ENCODE measurements around the gene TXN. TPM values are rescaled to one million over a fixed set of nuclear protein-coding genes. Genes with fewer than 3 reads are reported as not detected.

The TXN gene
- total RNA-seq, 1 experiment from 2014 or later, result 280 TPM

DNA sequence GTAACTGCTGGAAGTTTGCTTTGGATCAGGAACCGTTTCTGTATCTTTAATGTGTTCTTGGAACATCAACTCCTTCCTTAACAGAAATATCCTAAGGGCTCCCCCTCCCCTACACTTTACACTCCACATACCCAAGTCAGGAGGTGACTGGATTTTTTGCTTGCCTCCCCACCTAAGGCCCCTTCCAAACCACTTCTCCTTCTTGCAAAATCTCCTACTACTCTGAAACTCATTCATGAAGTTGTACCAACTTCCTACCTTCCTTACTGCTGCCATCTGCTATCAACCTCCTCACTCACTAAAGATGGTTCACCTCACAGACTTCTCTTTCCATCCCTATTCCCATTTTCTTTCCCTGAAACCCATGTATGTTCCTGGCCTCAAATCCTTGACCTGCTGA is 16.1 kb downstream of the TXN start:
- H4K5ac ChIP-seq (ENCODE audit: insufficient read length, low read depth, low read length), result no peak overlapping the region
- no peak for DNase-seq
- no peak overlapping the region for H3T11ph ChIP-seq (ENCODE audit: low read length)
- no peaks in the 10 kb centered on the region for H3K79me2 ChIP-seq (ENCODE audit: insufficient read depth, low read length)
- Mint-ChIP-seq H3K27me3 (ENCODE audit: low read depth) (peaks cover 2% of the 10 kb centered on the region; the same call in 1 of the 2 replicates), H3K9me3 (peaks cover 10 to 12% of the 10 kb centered on the region in 2 experiments), H3K36me3 (ENCODE audit: insufficient read depth in 1 of 3, low read depth in 3 of 3) (peaks cover 7 to 29% (median 28%) of the 10 kb centered on the region in 3 experiments), H3K4me1 (peaks cover 9 to 10% of the 10 kb centered on the region in 2 experiments), H3K27ac (no peak overlapping the region), H3K4me3 (no peak overlapping the region)
- no peak overlapping the region for H2BK5ac ChIP-seq (ENCODE audit: insufficient read length, low read length)
- H3K27ac ChIP-seq (ENCODE audit: insufficient read length, low read depth, low read length), result no peak overlapping the region
- no peak overlapping the region for H2BK20ac ChIP-seq (ENCODE audit: low read depth, low read length, poor library complexity, severe bottlenecking)
- no peaks in the 10 kb centered on the region for H4K20me1 ChIP-seq (ENCODE audit: control insufficient read depth, insufficient read depth, insufficient read length)
- H3K23ac ChIP-seq (ENCODE audit: insufficient read length, low read depth, low read length), result no peak overlapping the region
- H3K23me2 ChIP-seq (ENCODE audit: insufficient read length, low read depth, low read length, poor library complexity, severe bottlenecking), result no peaks in the 10 kb centered on the region
- H3K56ac ChIP-seq (ENCODE audit: insufficient read length, low read depth, low read length), result no peak overlapping the region
- H3K27me3 ChIP-seq (ENCODE audit: insufficient read depth, low read length), result no peaks in the 10 kb centered on the region
- no peak overlapping the region for H2AFZ ChIP-seq (ENCODE audit: low read length)
- no peak overlapping the region for H3K4me2 ChIP-seq (ENCODE audit: insufficient read depth, insufficient read length, low read length)
- H2BK15ac ChIP-seq (ENCODE audit: low read depth, low read length), result no peak overlapping the region
- no CpG with 5 or more reads among the region's 1 CpG for WGBS (ENCODE audit: extremely low coverage, insufficient read length, low lambda C conversion rate)
- H2AK5ac ChIP-seq (ENCODE audit: insufficient read length, low read length), result no peak overlapping the region
- H2BK120ac ChIP-seq (ENCODE audit: low read depth, low read length, poor library complexity, severe bottlenecking), result no peak overlapping the region
- no peak overlapping the region for H3K14ac ChIP-seq (ENCODE audit: insufficient read depth, low read length)
- TF ChIP-seq, protein P1, sequence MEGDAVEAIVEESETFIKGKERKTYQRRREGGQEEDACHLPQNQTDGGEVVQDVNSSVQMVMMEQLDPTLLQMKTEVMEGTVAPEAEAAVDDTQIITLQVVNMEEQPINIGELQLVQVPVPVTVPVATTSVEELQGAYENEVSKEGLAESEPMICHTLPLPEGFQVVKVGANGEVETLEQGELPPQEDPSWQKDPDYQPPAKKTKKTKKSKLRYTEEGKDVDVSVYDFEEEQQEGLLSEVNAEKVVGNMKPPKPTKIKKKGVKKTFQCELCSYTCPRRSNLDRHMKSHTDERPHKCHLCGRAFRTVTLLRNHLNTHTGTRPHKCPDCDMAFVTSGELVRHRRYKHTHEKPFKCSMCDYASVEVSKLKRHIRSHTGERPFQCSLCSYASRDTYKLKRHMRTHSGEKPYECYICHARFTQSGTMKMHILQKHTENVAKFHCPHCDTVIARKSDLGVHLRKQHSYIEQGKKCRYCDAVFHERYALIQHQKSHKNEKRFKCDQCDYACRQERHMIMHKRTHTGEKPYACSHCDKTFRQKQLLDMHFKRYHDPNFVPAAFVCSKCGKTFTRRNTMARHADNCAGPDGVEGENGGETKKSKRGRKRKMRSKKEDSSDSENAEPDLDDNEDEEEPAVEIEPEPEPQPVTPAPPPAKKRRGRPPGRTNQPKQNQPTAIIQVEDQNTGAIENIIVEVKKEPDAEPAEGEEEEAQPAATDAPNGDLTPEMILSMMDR (conservative IDR thresholded peaks at IDR 0.05), result no peak
- H3K18ac ChIP-seq (ENCODE audit: insufficient read length, low read depth, low read length), result no peak overlapping the region
- no peak overlapping the region for H3K4ac ChIP-seq (ENCODE audit: low read depth, low read length)
- H3K79me1 ChIP-seq (ENCODE audit: insufficient read depth, low read depth, low read length, poor library complexity, severe bottlenecking), result no peaks in the 10 kb centered on the region
- H3K9me3 ChIP-seq (ENCODE audit: control insufficient read depth, low read depth, low read length), result peaks cover 4% of the 10 kb centered on the region
- H4K91ac ChIP-seq (ENCODE audit: insufficient read length, low read depth, low read length), result no peak overlapping the region
- no peak overlapping the region for H4K8ac ChIP-seq (replicated peaks; ENCODE audit: insufficient read length, low read depth, low read length)
- no peak overlapping the region for H2BK12ac ChIP-seq (ENCODE audit: insufficient read length, low read depth, low read length)
- no peaks in the 10 kb centered on the region; the same call in 1 of the 2 replicates for H3K4me1 ChIP-seq (ENCODE audit: insufficient read depth, low read length)
- H3K9ac ChIP-seq (ENCODE audit: extremely low read depth, insufficient read length, low read length), result no peak overlapping the region

Measured in H9 (cell line).